ENCODE measurements around the gene NOL11. TPM values are rescaled to one million over a fixed set of nuclear protein-coding genes. Genes with fewer than 3 reads are reported as not detected.
"Not testable (repeated sequence)": the region's sequence is repeated elsewhere in the genome, so short reads cannot be mapped to it uniquely, and the experiment has no call there.

NOL11 gene
- total and polyA plus RNA-seq, 2 experiments from 2014 or later, result 30.3 to 37.2 TPM

DNA sequence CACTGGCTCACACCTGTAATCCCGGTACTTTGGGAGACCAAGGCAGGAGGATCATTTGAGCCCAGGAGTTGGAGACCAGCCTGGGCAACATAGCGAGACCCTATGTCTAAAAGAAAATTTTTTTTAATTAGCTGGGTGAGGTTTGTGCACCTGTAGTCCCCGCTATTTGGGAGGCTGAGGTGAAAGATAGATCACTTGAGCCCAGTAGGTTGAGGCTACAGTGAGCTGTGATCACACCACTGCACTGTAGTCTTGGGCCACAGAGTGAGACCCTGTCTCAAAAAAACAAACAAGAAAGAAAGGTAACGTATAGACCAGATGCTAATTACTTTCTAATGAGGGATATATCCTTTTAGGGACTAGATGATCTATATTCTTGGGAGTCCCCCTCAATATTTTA is 8.1 kb downstream of the NOL11 start:
- H3K4me3 ChIP-seq, result no peak overlapping the region
- H3K9me3 ChIP-seq (ENCODE audit: low read depth), result no peaks in the 10 kb centered on the region
- H3F3A ChIP-seq (ENCODE audit: insufficient read depth), result no peaks in the 10 kb centered on the region
- peaks cover 67% of the 10 kb centered on the region for H3K36me3 ChIP-seq (ENCODE audit: low read depth)
- H3K9ac ChIP-seq, result no peak overlapping the region
- H3K79me2 ChIP-seq (ENCODE audit: insufficient read depth), result peaks cover 40% of the 10 kb centered on the region
- no peak overlapping the region for H3K27ac ChIP-seq
- 97 to 98% methylated on average over 4 of the region's 4 CpGs for WGBS, 2 experiments (ENCODE audit: low coverage in 1 of 2, low lambda C conversion rate in 2 of 2, missing lambda C conversion rate in 2 of 2)
- DNase-seq, result no peak
- no peaks in the 10 kb centered on the region for H3K9me2 ChIP-seq (ENCODE audit: insufficient read depth)
- in situ Hi-C loops (cut with MboI), result no loop called here
- H3K27me3 ChIP-seq (replicated peaks; ENCODE audit: insufficient read depth), result no peaks in the 10 kb centered on the region
- TF ChIP-seq EZH2phosphoT487 (IDR thresholded peaks at IDR 0.05; ENCODE audit: insufficient read depth, low read depth) (no peak), EZH2 (IDR thresholded peaks at IDR 0.05; ENCODE audit: insufficient read depth, poor library complexity, severe bottlenecking) (no peak)
- no peak overlapping the region for H2AFZ ChIP-seq
- no peak overlapping the region for H3K4me2 ChIP-seq (ENCODE audit: unreplicated experiment)
- H3K4me1 ChIP-seq (ENCODE audit: insufficient read depth), result no peaks in the 10 kb centered on the region
- no peaks in the 10 kb centered on the region for H4K20me1 ChIP-seq (ENCODE audit: insufficient read depth)

DNA sequence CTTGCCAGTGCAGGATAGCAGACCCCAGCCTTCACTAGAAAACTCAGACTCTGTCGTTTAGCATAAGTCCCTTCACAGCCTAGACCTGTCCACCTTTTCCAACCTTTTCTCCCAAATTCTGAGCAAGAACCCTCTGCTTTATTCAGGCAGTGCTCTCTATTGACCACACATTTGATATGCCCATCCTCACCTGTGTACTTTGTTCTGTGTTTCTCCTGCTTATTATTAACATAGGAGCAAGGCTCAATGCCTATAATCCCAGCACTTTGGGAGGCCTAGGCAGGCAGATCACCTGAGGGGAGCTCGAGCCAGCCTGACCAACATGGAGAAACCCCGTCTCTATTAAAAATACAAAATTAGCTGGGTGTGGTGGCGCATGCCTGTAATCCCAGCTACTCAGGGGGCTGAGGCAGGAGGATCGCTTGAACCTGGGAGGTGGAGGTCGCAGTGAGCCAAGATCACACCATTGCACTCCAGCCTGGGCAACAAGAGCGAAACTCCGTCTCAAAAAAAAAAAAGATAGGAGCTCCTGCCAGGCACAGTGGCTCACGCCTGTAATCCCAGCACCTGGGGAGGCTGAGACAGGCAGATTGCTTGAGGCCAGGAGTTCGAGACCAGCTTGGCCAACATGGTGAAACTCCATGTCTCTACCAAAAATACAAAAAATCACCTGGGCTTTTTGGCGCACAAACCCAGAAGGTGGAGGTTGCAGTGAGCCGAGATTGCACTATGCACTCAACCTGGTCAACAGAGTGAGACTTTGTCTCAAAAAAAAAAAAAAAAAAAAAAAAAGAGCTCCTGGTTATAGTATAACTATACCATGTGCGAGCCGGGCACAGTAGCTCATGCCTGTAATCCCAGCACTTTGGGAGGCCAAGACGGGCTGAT is 9.7 kb downstream of the NOL11 start:
- H3K4me2 ChIP-seq (ENCODE audit: unreplicated experiment); in situ Hi-C loops (cut with MboI); H3K9me2 ChIP-seq (ENCODE audit: insufficient read depth); H3K4me3 ChIP-seq; H2AFZ ChIP-seq; H3K27ac ChIP-seq; H3K27me3 ChIP-seq (replicated peaks; ENCODE audit: insufficient read depth); H3F3A ChIP-seq (ENCODE audit: insufficient read depth); H3K4me1 ChIP-seq (ENCODE audit: insufficient read depth); DNase-seq; H3K9ac ChIP-seq; H3K9me3 ChIP-seq (ENCODE audit: low read depth); H4K20me1 ChIP-seq (ENCODE audit: insufficient read depth): not testable (repeated sequence)
- WGBS, 2 experiments (ENCODE audit: low coverage in 1 of 2, low lambda C conversion rate in 2 of 2, missing lambda C conversion rate in 2 of 2), result 96% methylated on average over 14 to 15 of the region's 15 CpGs
- Histone ChIP-seq H3K36me3 (ENCODE audit: low read depth) (peaks cover 65% of the 10 kb centered on the region), H3K79me2 (ENCODE audit: insufficient read depth) (peaks cover 41% of the 10 kb centered on the region)

DNA sequence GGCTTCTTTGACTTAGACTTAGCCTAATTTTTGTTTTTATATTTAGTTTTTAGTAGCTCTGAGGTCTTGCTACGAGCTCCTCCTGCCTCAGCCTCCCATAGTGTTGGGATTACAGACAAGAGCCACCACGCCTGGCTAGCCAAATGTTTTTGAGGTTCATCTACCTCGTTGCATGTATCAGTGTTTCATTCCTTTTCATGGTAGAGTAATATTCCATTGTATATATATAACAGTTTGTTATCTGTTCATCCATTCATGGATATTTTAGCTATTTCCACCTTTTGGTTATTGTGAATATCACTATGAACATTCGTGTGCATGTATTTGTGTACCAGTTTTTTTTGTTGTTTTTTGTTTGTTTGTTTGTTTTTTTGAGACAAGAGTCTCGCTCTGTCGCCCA is 12.2 kb downstream of the NOL11 start:
- Histone ChIP-seq H3K27ac (no peak overlapping the region), H3K27me3 (replicated peaks; ENCODE audit: insufficient read depth) (no peaks in the 10 kb centered on the region), H3K9me3 (ENCODE audit: low read depth) (no peaks in the 10 kb centered on the region), H3K4me1 (ENCODE audit: insufficient read depth) (no peaks in the 10 kb centered on the region), H2AFZ (no peak overlapping the region), H3K9ac (no peak overlapping the region), H3K9me2 (ENCODE audit: insufficient read depth) (no peaks in the 10 kb centered on the region), H3K4me2 (ENCODE audit: unreplicated experiment) (no peak overlapping the region), H3F3A (ENCODE audit: insufficient read depth) (no peaks in the 10 kb centered on the region), H4K20me1 (ENCODE audit: insufficient read depth) (no peaks in the 10 kb centered on the region), H3K79me2 (ENCODE audit: insufficient read depth) (peaks cover 59% of the 10 kb centered on the region), H3K4me3 (no peak overlapping the region), H3K36me3 (ENCODE audit: low read depth) (peaks cover 66% of the 10 kb centered on the region)
- TF ChIP-seq EZH2phosphoT487 (IDR thresholded peaks at IDR 0.05; ENCODE audit: insufficient read depth, low read depth) (no peak), EZH2 (IDR thresholded peaks at IDR 0.05; ENCODE audit: insufficient read depth, poor library complexity, severe bottlenecking) (no peak)
- in situ Hi-C loops (cut with MboI), result no loop called here
- no peak for DNase-seq
- WGBS, 2 experiments (ENCODE audit: low coverage in 1 of 2, low lambda C conversion rate in 2 of 2, missing lambda C conversion rate in 2 of 2), result 96 to 99% methylated on average over 6 of the region's 6 CpGs

DNA sequence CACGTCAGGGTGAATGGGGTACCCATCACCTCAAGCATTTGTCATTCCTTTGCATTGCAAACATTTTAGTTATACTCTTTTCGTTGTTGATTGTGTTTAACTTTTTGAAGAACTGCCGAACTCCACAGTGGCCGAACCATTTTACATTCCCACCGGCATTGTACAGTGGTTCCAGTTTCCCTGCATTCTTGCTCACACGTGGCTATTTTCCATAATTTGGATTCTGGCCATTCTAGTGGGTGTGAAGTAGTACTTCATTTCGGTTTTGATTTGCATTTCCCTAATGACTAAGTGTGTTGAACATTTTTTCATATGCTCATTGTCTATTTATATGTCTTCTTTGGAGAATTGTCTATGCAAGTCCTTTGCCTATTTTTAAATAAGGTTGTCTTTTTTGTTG is 13.0 kb downstream of the NOL11 start:
- Histone ChIP-seq H3K79me2 (ENCODE audit: insufficient read depth) (peaks cover 53% of the 10 kb centered on the region), H2AFZ (no peak overlapping the region), H3K9me2 (ENCODE audit: insufficient read depth) (no peaks in the 10 kb centered on the region), H3K27me3 (replicated peaks; ENCODE audit: insufficient read depth) (no peaks in the 10 kb centered on the region), H3K27ac (no peak overlapping the region), H3K9me3 (ENCODE audit: low read depth) (no peaks in the 10 kb centered on the region), H4K20me1 (ENCODE audit: insufficient read depth) (no peaks in the 10 kb centered on the region), H3K9ac (no peak overlapping the region), H3K4me2 (ENCODE audit: unreplicated experiment) (no peak overlapping the region), H3K4me3 (no peak overlapping the region), H3K4me1 (ENCODE audit: insufficient read depth) (no peaks in the 10 kb centered on the region), H3K36me3 (ENCODE audit: low read depth) (peaks cover 60% of the 10 kb centered on the region), H3F3A (ENCODE audit: insufficient read depth) (no peaks in the 10 kb centered on the region)
- in situ Hi-C loops (cut with MboI), result no loop called here
- TF ChIP-seq EZH2phosphoT487 (IDR thresholded peaks at IDR 0.05; ENCODE audit: insufficient read depth, low read depth) (no peak), EZH2 (IDR thresholded peaks at IDR 0.05; ENCODE audit: insufficient read depth, poor library complexity, severe bottlenecking) (no peak)
- DNase-seq, result no peak
- 81% methylated on average over 7 of the region's 7 CpGs for WGBS, 2 experiments (ENCODE audit: low coverage in 1 of 2, low lambda C conversion rate in 2 of 2, missing lambda C conversion rate in 2 of 2)
